ENCODE results near the gene GADD45G. TPM values are rescaled to one million over a fixed set of nuclear protein-coding genes. Genes with fewer than 3 reads are reported as not detected.

GADD45G gene
- polyA plus RNA-seq, 1 of the 3 experiments (the other 2 are of a cell fraction), result 1.3 TPM

GRCh38 chr9:89612566-89613278 lies 7.9 kb downstream of the GADD45G start:
- Histone ChIP-seq H3K9ac (no peak overlapping the region), H3K4me2 (no peak overlapping the region), H3K4me1 (ENCODE audit: control insufficient read depth in 1 of 2, insufficient read depth in 2 of 2, low read depth in 1 of 2, low read length in 1 of 2) (peaks cover 0 to 11% of the 10 kb centered on the region in 2 experiments; a peak in 1 of 4 replicates), H3K9me2 (no peaks in the 10 kb centered on the region), H3K4me3 (ENCODE audit: low read depth in 2 of 2, low read length in 1 of 2) (no peak overlapping the region), H2AFZ (ENCODE audit: low read depth) (no peak overlapping the region), H3K9me3 (no peaks in the 10 kb centered on the region), H4K20me1 (ENCODE audit: insufficient read depth) (no peaks in the 10 kb centered on the region), H3K36me3 (replicated peaks in 1 of 2; ENCODE audit: control insufficient read depth in 1 of 2, insufficient read depth in 2 of 2, low read length in 1 of 2) (no peaks in the 10 kb centered on the region), H3K27ac (ENCODE audit: low read depth in 2 of 2, low read length in 1 of 2) (no peak overlapping the region), H3F3A (replicated peaks; ENCODE audit: insufficient read depth) (no peaks in the 10 kb centered on the region), H3K79me2 (ENCODE audit: insufficient read depth) (no peaks in the 10 kb centered on the region), H3K27me3 (ENCODE audit: insufficient read depth) (no peaks in the 10 kb centered on the region)
- CTCF ChIA-PET, result interaction anchor here (0.7 kb wide), 2 partner anchors 9 to 487 kb away, joined by 3 to 4 read pairs; no protein-coding TSS in a partner anchor
- no peak for DNase-seq
- POLR2A ChIA-PET, result interaction anchor here (2.3 kb wide), 1 partner anchor 8 kb away, joined by 6 read pairs; the partner anchor contains the start of gene GADD45G
- TF ChIP-seq PBX3 (IDR thresholded peaks at IDR 0.05) (no peak), SMC3 (IDR thresholded peaks at IDR 0.05; ENCODE audit: low read depth, low read length) (no peak), RAD21 (IDR thresholded peaks at IDR 0.05; ENCODE audit: low read length) (no peak), TEAD4 (IDR thresholded peaks at IDR 0.05; ENCODE audit: borderline replicate concordance, insufficient read depth) (no peak), FOXJ3 (CRISPR knock-in tag; IDR thresholded peaks at IDR 0.05) (no peak), GABPA (IDR thresholded peaks at IDR 0.05; ENCODE audit: low read depth) (no peak), NRF1 (IDR thresholded peaks at IDR 0.05; ENCODE audit: low read depth, low read length) (no peak), GATA2 (CRISPR knock-in tag; IDR thresholded peaks at IDR 0.05) (no peak), RXRA (IDR thresholded peaks at IDR 0.05; ENCODE audit: borderline replicate concordance, low read depth) (no peak), FOSL2 (IDR thresholded peaks at IDR 0.05; ENCODE audit: borderline replicate concordance, low read depth) (no peak), RFX5 (IDR thresholded peaks at IDR 0.05; ENCODE audit: low read length) (no peak), MAX (IDR thresholded peaks at IDR 0.05; ENCODE audit: low read depth) (no peak), CHD2 (IDR thresholded peaks at IDR 0.05; ENCODE audit: low read length, partially characterized antibody) (no peak), USF1 (IDR thresholded peaks at IDR 0.05; ENCODE audit: borderline replicate concordance, low read depth) (no peak), JUND (IDR thresholded peaks at IDR 0.05) (no peak), TAF1 (IDR thresholded peaks at IDR 0.05; ENCODE audit: borderline replicate concordance, low read depth, low read length) (no peak), FOXM1 (IDR thresholded peaks at IDR 0.05; ENCODE audit: low read depth) (no peak), SIN3A (IDR thresholded peaks at IDR 0.05; ENCODE audit: borderline replicate concordance, low read depth, low read length) (no peak), ZBTB33 (IDR thresholded peaks at IDR 0.05; ENCODE audit: borderline replicate concordance, low read depth) (no peak)
- 62% methylated on average over 15 of the region's 17 CpGs for WGBS (ENCODE audit: low lambda C conversion rate)
